Mucosa of rectum (tissue), 2 donors: Measurements from ENCODE around the gene JMJD6.
"Not testable (repeated sequence)": the region's sequence is repeated elsewhere in the genome, so short reads cannot be mapped to it uniquely, and the experiment has no call there.

Experiments
- H3K27ac ChIP-seq, 2 donors: one replicate each; pipeline ENCODE4 v1.7.0; 2013; ENCODE audit warnings: inconsistent platforms in 2 of 2, low read depth in 2 of 2, low read length in 2 of 2
- H3K27me3 ChIP-seq, 2 donors: one replicate each; pipeline ENCODE4 v1.7.0; 2013; ENCODE audit warnings: low read length in 2 of 2; ENCODE audit not compliant: control insufficient read depth in 2 of 2, insufficient read depth in 2 of 2
- H3K36me3 ChIP-seq, 2 donors: one replicate each; pipeline ENCODE4 v1.7.0; 2013; ENCODE audit warnings: low read length in 2 of 2; ENCODE audit not compliant: control insufficient read depth in 2 of 2, insufficient read depth in 2 of 2
- H3K4me1 ChIP-seq, 2 donors: one replicate each; pipeline ENCODE4 v1.7.0; 2013; ENCODE audit warnings: low read length in 2 of 2, mild to moderate bottlenecking in 1 of 2; ENCODE audit not compliant: control insufficient read depth in 2 of 2, insufficient read depth in 2 of 2
- H3K4me3 ChIP-seq, 2 donors: one replicate each; pipeline ENCODE4 v1.7.0; 2013; ENCODE audit warnings: low read length in 2 of 2
- H3K9ac ChIP-seq, 2 donors: one replicate each; pipeline ENCODE4 v1.7.0; 2013; ENCODE audit warnings: low read length in 2 of 2, low read depth in 1 of 2, mild to moderate bottlenecking in 1 of 2
- H3K9me3 ChIP-seq, 2 donors: one replicate each; pipeline ENCODE4 v1.7.0; 2013; ENCODE audit warnings: low read length in 2 of 2; ENCODE audit not compliant: control insufficient read depth in 2 of 2
- donor health status: healthy.
- donor health status: Normal muscosa, but diverticular disease.

Gene JMJD6

DNA sequence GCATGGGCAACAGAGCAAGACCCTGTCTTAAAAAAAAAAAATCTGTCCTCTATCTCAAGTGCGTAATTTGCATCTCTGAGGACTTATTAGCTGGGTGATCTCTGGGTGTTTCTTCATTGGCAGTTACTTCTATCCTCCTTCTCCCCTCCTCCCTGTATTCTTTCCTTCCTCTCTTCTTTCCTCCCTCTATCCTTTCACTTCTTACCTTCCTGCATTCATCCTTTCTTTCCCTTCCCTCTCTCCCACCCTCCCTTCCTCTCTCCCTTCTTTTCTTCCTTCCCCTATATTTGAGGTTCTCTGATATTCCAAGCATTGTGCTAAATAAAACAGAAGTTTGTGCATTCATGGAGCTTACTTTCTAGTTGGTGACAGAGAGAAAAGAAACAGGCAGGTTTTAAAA, 22.3 kb upstream of the JMJD6 start:
- no peaks in the 10 kb centered on the region for H3K27me3 ChIP-seq
- no peak overlapping the region for H3K4me3 ChIP-seq
- H3K9ac ChIP-seq = no peak overlapping the region
- no peaks in the 10 kb centered on the region for H3K9me3 ChIP-seq
- H3K36me3 ChIP-seq = peaks cover 21 to 22% of the 10 kb centered on the region in 2 donors
- H3K27ac ChIP-seq = no peak overlapping the region
- H3K4me1 ChIP-seq = no peaks in the 10 kb centered on the region

DNA sequence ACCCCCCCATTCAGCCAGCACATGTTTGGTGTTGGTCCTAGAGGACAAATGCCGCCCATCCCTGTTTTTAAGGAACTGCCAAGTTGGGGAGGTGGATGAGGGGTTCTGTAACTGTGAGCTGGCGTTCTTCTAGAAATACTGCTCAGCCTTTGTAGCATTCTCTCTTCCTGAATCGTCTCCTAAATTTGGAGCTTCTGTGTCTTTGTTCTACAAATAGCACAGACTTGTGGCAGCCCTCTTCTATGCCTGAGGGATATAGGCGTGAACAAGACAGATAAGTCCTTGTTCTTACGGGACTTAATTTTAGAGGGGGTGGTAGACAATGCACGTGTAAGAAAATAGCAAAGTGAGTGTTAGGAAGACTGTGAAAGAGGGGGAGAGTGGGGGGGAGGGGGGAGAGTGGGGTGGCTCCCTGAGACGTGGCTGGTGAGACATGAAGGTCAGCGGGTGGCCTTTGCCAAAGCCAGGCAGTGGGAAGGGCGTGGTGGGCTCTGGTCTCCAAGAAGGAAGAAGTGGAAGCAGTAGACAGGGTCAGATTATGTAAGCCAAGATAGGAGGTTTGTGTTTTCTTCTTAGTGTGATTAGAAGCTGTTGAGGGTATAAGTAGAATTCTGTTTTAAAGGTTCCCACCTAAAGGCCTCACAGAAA, 21.4 kb upstream of the JMJD6 start:
- Histone ChIP-seq H3K27me3 (no peaks in the 10 kb centered on the region), H3K9ac (no peak overlapping the region), H3K9me3 (no peaks in the 10 kb centered on the region), H3K4me1 (no peaks in the 10 kb centered on the region), H3K27ac (no peak overlapping the region), H3K36me3 (peaks cover 17 to 23% of the 10 kb centered on the region in 2 donors), H3K4me3 (no peak overlapping the region)

- not testable (repeated sequence) for H3K4me3 ChIP-seq, H3K4me1 ChIP-seq, H3K9me3 ChIP-seq, H3K27ac ChIP-seq, H3K9ac ChIP-seq, H3K27me3 ChIP-seq
- peaks cover 22 to 33% of the 10 kb centered on the region in 2 donors for H3K36me3 ChIP-seq
Observed at GRCh38 chr17:76745785-76746184, 19.4 kb upstream of the JMJD6 start.

- no peaks in the 10 kb centered on the region for H3K4me1 ChIP-seq
- H3K27me3 ChIP-seq = no peaks in the 10 kb centered on the region
- peaks cover 22 to 33% of the 10 kb centered on the region in 2 donors for H3K36me3 ChIP-seq
- no peak overlapping the region for H3K27ac ChIP-seq
- H3K9ac ChIP-seq = no peak overlapping the region
- H3K9me3 ChIP-seq = no peaks in the 10 kb centered on the region
- no peak overlapping the region for H3K4me3 ChIP-seq
Observed at GRCh38 chr17:76744747-76745146, 18.3 kb upstream of the JMJD6 start.

- peaks cover 22 to 33% of the 10 kb centered on the region in 2 donors for H3K36me3 ChIP-seq
Observed at GRCh38 chr17:76742958-76743357, 16.6 kb upstream of the JMJD6 start.

DNA sequence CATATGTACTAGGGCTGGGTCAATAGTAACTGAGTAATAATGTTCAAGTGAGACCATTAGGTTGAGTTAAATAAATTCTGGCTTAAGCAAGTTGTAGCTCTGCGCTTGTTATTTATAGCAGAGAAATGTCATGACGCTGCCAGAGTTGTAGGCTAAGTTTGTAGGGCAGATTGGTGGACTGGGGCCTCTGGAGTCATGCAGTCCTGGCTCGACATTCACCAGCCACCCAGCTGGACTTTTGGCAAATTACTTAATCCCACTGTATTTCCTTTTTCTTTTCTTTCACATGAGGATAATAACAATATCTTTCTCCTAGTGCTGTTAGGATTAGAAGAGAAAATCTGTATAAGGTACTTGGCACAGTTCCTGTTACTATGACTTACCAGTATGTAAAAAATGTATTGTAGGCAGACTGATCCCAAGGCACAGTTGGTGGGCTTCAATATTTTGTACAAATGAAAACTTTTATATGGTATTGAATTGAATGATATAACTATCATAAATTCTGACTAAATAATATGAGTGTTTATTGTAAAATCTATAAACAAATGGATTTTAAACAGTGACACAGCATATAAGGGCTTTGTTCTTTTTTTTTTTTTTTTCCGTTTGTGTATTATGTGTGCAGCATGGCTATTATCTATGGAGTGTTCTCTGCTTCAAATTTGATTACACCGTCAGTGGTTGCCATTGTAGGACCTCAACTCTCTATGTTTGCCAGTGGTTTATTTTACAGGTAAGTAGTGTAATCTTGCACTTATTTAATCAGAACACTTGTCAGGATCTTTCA, 14.1 kb upstream of the JMJD6 start:
- Histone ChIP-seq H3K36me3 (peaks cover 24 to 35% of the 10 kb centered on the region in 2 donors), H3K4me1 (peaks cover 9 to 16% of the 10 kb centered on the region in 2 donors), H3K4me3 (no peak overlapping the region), H3K27me3 (no peaks in the 10 kb centered on the region), H3K9ac (no peak overlapping the region), H3K9me3 (no peaks in the 10 kb centered on the region), H3K27ac (no peak overlapping the region)

More at GRCh38 chr17:76742958-76743357, 16.6 kb upstream of the JMJD6 start:
- H3K9ac ChIP-seq = no peak overlapping the region
- no peaks in the 10 kb centered on the region for H3K9me3 ChIP-seq
- no peak overlapping the region for H3K4me3 ChIP-seq
- H3K4me1 ChIP-seq = peaks cover 7 to 11% of the 10 kb centered on the region in 2 donors
- H3K27me3 ChIP-seq = no peaks in the 10 kb centered on the region
- H3K27ac ChIP-seq = no peak overlapping the region

GRCh38 chr17:76739568-76740115, 13.2 kb upstream of the JMJD6 start:
- H3K4me1 ChIP-seq = peaks cover 17 to 25% of the 10 kb centered on the region in 2 donors
- H3K27ac ChIP-seq = not testable (repeated sequence)

DNA sequence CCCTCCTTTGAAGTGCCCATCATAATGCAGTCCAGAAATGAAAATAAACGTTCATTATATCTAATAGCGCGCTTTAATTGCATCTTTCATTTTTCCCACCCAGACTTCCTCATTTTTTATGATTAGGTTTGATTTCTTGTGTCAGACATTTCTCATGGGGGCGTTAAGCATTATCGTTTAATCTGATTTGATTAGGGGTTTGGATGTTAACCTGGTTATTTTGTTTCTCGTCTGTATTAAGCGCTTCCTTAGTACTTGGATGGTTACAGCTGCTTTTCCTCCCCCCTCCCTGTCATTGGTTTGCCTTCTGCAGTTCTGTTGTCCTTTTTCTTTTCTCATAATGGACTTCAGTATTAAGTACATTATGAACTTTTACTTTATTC, 12.1 kb upstream of the JMJD6 start:
- Histone ChIP-seq H3K9me3 (no peaks in the 10 kb centered on the region), H3K4me3 (peak overlapping the region; percentile 81 to 88), H3K27me3 (no peaks in the 10 kb centered on the region), H3K9ac (peak overlapping the region; percentile 77 to 90), H3K4me1 (peaks cover 26 to 33% of the 10 kb centered on the region in 2 donors), H3K27ac (peak overlapping the region; percentile 100), H3K36me3 (peaks cover 30 to 31% of the 10 kb centered on the region in 2 donors)

More at GRCh38 chr17:76739568-76740115, 13.2 kb upstream of the JMJD6 start:
- peaks cover 22 to 33% of the 10 kb centered on the region in 2 donors for H3K36me3 ChIP-seq
- H3K27me3 ChIP-seq, H3K4me3 ChIP-seq, H3K9me3 ChIP-seq, H3K9ac ChIP-seq: not testable (repeated sequence)

GRCh38 chr17:76737676-76738467, 11.5 kb upstream of the JMJD6 start, which contains the start of gene MFSD11:
Gene MFSD11 (plus strand): TSS chr17:76738119. CDS start chr17:76738353, 234 bp downstream.
- no peaks in the 10 kb centered on the region for H3K27me3 ChIP-seq
- no peaks in the 10 kb centered on the region for H3K9me3 ChIP-seq
- H3K4me3 ChIP-seq = peak within 1 kb of the TSS; percentile 89 to 97
- peak within 1 kb of the TSS; percentile 100 for H3K27ac ChIP-seq
- H3K36me3 ChIP-seq = peaks cover 35 to 37% of the 10 kb centered on the region in 2 donors
- H3K9ac ChIP-seq = peak within 1 kb of the TSS; percentile 98 to 100
- H3K4me1 ChIP-seq = peaks cover 28 to 35% of the 10 kb centered on the region in 2 donors
